Neural progenitor cell (in vitro differentiated cells): ENCODE results near the gene MRAP. TPM values are rescaled to one million over a fixed set of nuclear protein-coding genes. Genes with fewer than 3 reads are reported as not detected.
A peak's percentile ranks its signal among the peaks of the same experiment; 100 is the strongest.
"Not testable (repeated sequence)": the region's sequence is repeated elsewhere in the genome, so short reads cannot be mapped to it uniquely, and the experiment has no call there.

ENCODE experiments used
- DNase-seq: peaks from one replicate; pipeline ENCODE4 v3.0.0-alpha.2; 2016; ENCODE audit warnings: low spot score
- H2AFZ ChIP-seq: fragments of 200-600 bp; sonication (generic); replicated peaks from 2 replicates; pipeline ENCODE4 v1.6.1; 2016; ENCODE audit warnings: antibody characterized with exemption
- H3F3A ChIP-seq: fragments of 200-600 bp; sonication (generic); 2 replicates; pipeline ENCODE4 v1.6.1; 2016; ENCODE audit warnings: antibody characterized with exemption, low read depth
- H3K27ac ChIP-seq: fragments of 200-600 bp; sonication (generic); 2 replicates; pipeline ENCODE4 v1.5.1; 2016; ENCODE audit warnings: mild to moderate bottlenecking
- H3K27me3 ChIP-seq: fragments of 200-600 bp; sonication (generic); 2 replicates; pipeline ENCODE4 v1.6.1; 2016; ENCODE audit warnings: mild to moderate bottlenecking, moderate library complexity
- H3K36me3 ChIP-seq: fragments of 200-600 bp; sonication (generic); 2 replicates; pipeline ENCODE4 v1.5.1; 2016
- H3K4me1 ChIP-seq: fragments of 200-600 bp; sonication (generic); 2 replicates; pipeline ENCODE4 v1.6.1; 2016; ENCODE audit warnings: mixed run types
- H3K4me2 ChIP-seq: fragments of 200-600 bp; sonication (generic); 2 replicates; pipeline ENCODE4 v1.6.1; 2016
- H3K4me3 ChIP-seq: fragments of 200-600 bp; sonication (generic); 2 replicates; pipeline ENCODE4 v1.5.1; 2016
- H3K79me2 ChIP-seq: fragments of 200-600 bp; sonication (generic); 2 replicates; pipeline ENCODE4 v1.6.1; 2016; ENCODE audit warnings: low read depth
- H3K9ac ChIP-seq: fragments of 200-600 bp; sonication (generic); 2 replicates; pipeline ENCODE4 v1.6.1; 2016
- H3K9me3 ChIP-seq: fragments of 200-600 bp; sonication (generic); 2 replicates; pipeline ENCODE4 v1.5.1; 2016; ENCODE audit warnings: low read depth
- H4K20me1 ChIP-seq: fragments of 200-600 bp; sonication (generic); 2 replicates; pipeline ENCODE4 v1.6.1; 2016; ENCODE audit warnings: low read depth
- H3K27ac Mint-ChIP-seq: 3 replicates; pipeline ENCODE4 v1.8.0; 2021; ENCODE audit warnings: mixed read lengths
- H3K27me3 Mint-ChIP-seq: 2 replicates; pipeline ENCODE4 v1.8.0; 2022; ENCODE audit warnings: low read depth, mild to moderate bottlenecking, inconsistent platforms, moderate library complexity, mixed read lengths; ENCODE audit not compliant: insufficient read depth
- H3K36me3 Mint-ChIP-seq: 3 replicates; pipeline ENCODE4 v1.8.0; 2021; ENCODE audit warnings: mixed read lengths
- H3K4me1 Mint-ChIP-seq: 3 replicates; pipeline ENCODE4 v1.8.0; 2021; ENCODE audit warnings: mixed read lengths
- H3K4me3 Mint-ChIP-seq: 3 replicates; pipeline ENCODE4 v1.8.0; 2021; ENCODE audit warnings: mild to moderate bottlenecking, moderate library complexity, mixed read lengths
- H3K9me3 Mint-ChIP-seq: 3 replicates; pipeline ENCODE4 v1.8.0; 2020; ENCODE audit warnings: mixed read lengths
- CTCF ChIP-seq: fragments of 200-600 bp; sonication (generic); IDR thresholded peaks from 2 replicates; pipeline ENCODE4 v1.5.1; 2017; ENCODE audit warnings: antibody characterized with exemption, mild to moderate bottlenecking
- EZH2 ChIP-seq: fragments of 200-600 bp; sonication (generic); IDR thresholded peaks from 2 replicates; pipeline ENCODE4 v1.6.1; 2017; ENCODE audit warnings: antibody characterized with exemption, mild to moderate bottlenecking, moderate library complexity
- EZH2phosphoT487 ChIP-seq: fragments of 200-600 bp; sonication (generic); IDR thresholded peaks from 2 replicates; pipeline ENCODE4 v1.6.1; 2017; ENCODE audit warnings: antibody characterized with exemption
- total RNA-seq: library from RNA; depleted of rRNA; stranded (reverse); fragments of >200 nt; gene quantifications from 2 replicates; pipeline ENCODE4 v1.2.3, GENCODE V29; 2015; ENCODE audit warnings: low replicate concordance

Gene MRAP
- total RNA-seq, 1 donor from 2014 or later = not detected

GRCh38 chr21:32257962-32258785 lies 40.5 kb upstream of the MRAP start:
- H3K4me2 ChIP-seq = no peak overlapping the region
- H2AFZ ChIP-seq = no peak overlapping the region

GRCh38 chr21:32258786-32259048 lies 39.9 kb upstream of the MRAP start:
- not testable (repeated sequence) for H3K36me3 Mint-ChIP-seq, H3K4me2 ChIP-seq, H4K20me1 ChIP-seq, H3K4me1 ChIP-seq, H3K79me2 ChIP-seq, H3K9me3 ChIP-seq, H2AFZ ChIP-seq, H3F3A ChIP-seq, H3K9me3 Mint-ChIP-seq, H3K27me3 Mint-ChIP-seq, H3K27me3 ChIP-seq, DNase-seq, H3K4me3 Mint-ChIP-seq, H3K4me3 ChIP-seq, H3K27ac ChIP-seq, H3K9ac ChIP-seq, H3K36me3 ChIP-seq, H3K27ac Mint-ChIP-seq
- H3K4me1 Mint-ChIP-seq = peaks cover 25% of the 10 kb centered on the region

More at GRCh38 chr21:32257962-32258785, 40.5 kb upstream of the MRAP start:
- Mint-ChIP-seq H3K4me3 (no peak overlapping the region), H3K27me3 (peaks cover 2% of the 10 kb centered on the region), H3K9me3 (no peaks in the 10 kb centered on the region), H3K4me1 (peaks cover 25% of the 10 kb centered on the region), H3K27ac (peak overlapping the region; percentile 86), H3K36me3 (no peaks in the 10 kb centered on the region)
- H3K9me3 ChIP-seq = no peaks in the 10 kb centered on the region
- H3K4me1 ChIP-seq = peaks cover 4% of the 10 kb centered on the region
- no peak overlapping the region for H3K4me3 ChIP-seq
- H3K27ac ChIP-seq = no peak overlapping the region
- TF ChIP-seq EZH2phosphoT487 = no peak
- TF ChIP-seq EZH2 = no peak
- TF ChIP-seq CTCF = peak; percentile 90
- no peak overlapping the region for H3K9ac ChIP-seq
- no peaks in the 10 kb centered on the region for H3F3A ChIP-seq
- peak; percentile 88 for DNase-seq
- no peaks in the 10 kb centered on the region for H3K79me2 ChIP-seq
- H4K20me1 ChIP-seq = no peaks in the 10 kb centered on the region
- no peaks in the 10 kb centered on the region for H3K36me3 ChIP-seq
- no peaks in the 10 kb centered on the region for H3K27me3 ChIP-seq

GRCh38 chr21:32260130-32260529 lies 38.5 kb upstream of the MRAP start:
- no peaks in the 10 kb centered on the region for H3K36me3 Mint-ChIP-seq
- H3K27me3 Mint-ChIP-seq = peaks cover 2% of the 10 kb centered on the region
- Histone ChIP-seq H3K36me3 (no peaks in the 10 kb centered on the region), H4K20me1 (no peaks in the 10 kb centered on the region), H3K27me3 (no peaks in the 10 kb centered on the region), H2AFZ (no peak overlapping the region), H3K27ac (no peak overlapping the region), H3K9me3 (no peaks in the 10 kb centered on the region), H3K4me3 (no peak overlapping the region), H3K79me2 (no peaks in the 10 kb centered on the region), H3K4me1 (peaks cover 4% of the 10 kb centered on the region), H3K4me2 (no peak overlapping the region), H3F3A (no peaks in the 10 kb centered on the region), H3K9ac (no peak overlapping the region)
- no peak overlapping the region for H3K27ac Mint-ChIP-seq
- no peak for TF ChIP-seq EZH2phosphoT487
- TF ChIP-seq EZH2 = no peak
- TF ChIP-seq CTCF = no peak
- no peak overlapping the region for H3K4me3 Mint-ChIP-seq
- no peak for DNase-seq
- H3K4me1 Mint-ChIP-seq = peaks cover 25% of the 10 kb centered on the region
- H3K9me3 Mint-ChIP-seq = no peaks in the 10 kb centered on the region

- Mint-ChIP-seq H3K4me1 (peaks cover 13% of the 10 kb centered on the region), H3K36me3 (peaks cover 10% of the 10 kb centered on the region), H3K9me3 (no peaks in the 10 kb centered on the region), H3K27me3 (peaks cover under 1% of the 10 kb centered on the region), H3K27ac (no peak overlapping the region), H3K4me3 (no peak overlapping the region)
- Histone ChIP-seq H3K36me3 (no peaks in the 10 kb centered on the region), H4K20me1 (no peaks in the 10 kb centered on the region), H3K4me3 (no peak overlapping the region), H3K27ac (no peak overlapping the region), H3K9ac (no peak overlapping the region), H2AFZ (no peak overlapping the region), H3K4me2 (no peak overlapping the region), H3K27me3 (no peaks in the 10 kb centered on the region), H3K4me1 (peaks cover 4% of the 10 kb centered on the region), H3K9me3 (no peaks in the 10 kb centered on the region), H3K79me2 (no peaks in the 10 kb centered on the region), H3F3A (no peaks in the 10 kb centered on the region)
- TF ChIP-seq CTCF (no peak), EZH2phosphoT487 (no peak), EZH2 (no peak)
- no peak for DNase-seq
These were observed 36.7 kb upstream of the MRAP start for GRCh38 chr21:32261929-32262328.

GRCh38 chr21:32265321-32265720 lies 33.3 kb upstream of the MRAP start:
- not testable (repeated sequence) for H3K27ac ChIP-seq, H3K4me3 Mint-ChIP-seq, H3K9me3 Mint-ChIP-seq, H2AFZ ChIP-seq, DNase-seq, H3K27ac Mint-ChIP-seq, H3K4me1 ChIP-seq, H3F3A ChIP-seq, H3K79me2 ChIP-seq, H3K9ac ChIP-seq, H3K4me2 ChIP-seq, H3K9me3 ChIP-seq, H3K4me1 Mint-ChIP-seq, H3K36me3 ChIP-seq, H3K4me3 ChIP-seq, H3K27me3 ChIP-seq, H4K20me1 ChIP-seq, H3K27me3 Mint-ChIP-seq
- H3K36me3 Mint-ChIP-seq = peaks cover 20% of the 10 kb centered on the region
